ENCODE data around the gene TCF7L2.

- TF ChIP-seq EZH2 (IDR thresholded peaks at IDR 0.05; ENCODE audit: low read length, missing control alignments) = no peak
- TF ChIP-seq, protein P1, sequence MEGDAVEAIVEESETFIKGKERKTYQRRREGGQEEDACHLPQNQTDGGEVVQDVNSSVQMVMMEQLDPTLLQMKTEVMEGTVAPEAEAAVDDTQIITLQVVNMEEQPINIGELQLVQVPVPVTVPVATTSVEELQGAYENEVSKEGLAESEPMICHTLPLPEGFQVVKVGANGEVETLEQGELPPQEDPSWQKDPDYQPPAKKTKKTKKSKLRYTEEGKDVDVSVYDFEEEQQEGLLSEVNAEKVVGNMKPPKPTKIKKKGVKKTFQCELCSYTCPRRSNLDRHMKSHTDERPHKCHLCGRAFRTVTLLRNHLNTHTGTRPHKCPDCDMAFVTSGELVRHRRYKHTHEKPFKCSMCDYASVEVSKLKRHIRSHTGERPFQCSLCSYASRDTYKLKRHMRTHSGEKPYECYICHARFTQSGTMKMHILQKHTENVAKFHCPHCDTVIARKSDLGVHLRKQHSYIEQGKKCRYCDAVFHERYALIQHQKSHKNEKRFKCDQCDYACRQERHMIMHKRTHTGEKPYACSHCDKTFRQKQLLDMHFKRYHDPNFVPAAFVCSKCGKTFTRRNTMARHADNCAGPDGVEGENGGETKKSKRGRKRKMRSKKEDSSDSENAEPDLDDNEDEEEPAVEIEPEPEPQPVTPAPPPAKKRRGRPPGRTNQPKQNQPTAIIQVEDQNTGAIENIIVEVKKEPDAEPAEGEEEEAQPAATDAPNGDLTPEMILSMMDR (conservative IDR thresholded peaks at IDR 0.05 in 1 of 2, IDR thresholded peaks at IDR 0.05 in 1 of 2; ENCODE audit: low read depth in 1 of 2, low read length in 2 of 2) = no peak
Observed at GRCh38 chr10:113111900-113112853, 162.1 kb downstream of the TCF7L2 start.
